IPS DF 6.9 (cell line): ENCODE data around the gene LRCOL1.

ENCODE experiments used
- DNase-seq: peaks from one replicate; pipeline ENCODE4 v3.0.0-alpha.2; 2013; ENCODE audit warnings: low read depth, low spot score
- H3K27ac ChIP-seq: one replicate; pipeline ENCODE4 v1.5.1; 2013; ENCODE audit warnings: low read length, control low read depth
- H3K27me3 ChIP-seq: 2 replicates; pipeline ENCODE4 v1.6.1; 2013; ENCODE audit warnings: mild to moderate bottlenecking, low read length; ENCODE audit not compliant: control insufficient read depth, insufficient read depth
- H3K36me3 ChIP-seq: 2 replicates; pipeline ENCODE4 v1.6.1; 2013; ENCODE audit warnings: low read length; ENCODE audit not compliant: control insufficient read depth, insufficient read depth
- H3K4me1 ChIP-seq: 2 replicates; pipeline ENCODE4 v1.6.1; 2013; ENCODE audit warnings: low read length; ENCODE audit not compliant: control insufficient read depth, insufficient read depth
- H3K4me3 ChIP-seq: 2 replicates; pipeline ENCODE4 v1.5.1; 2013; ENCODE audit warnings: mild to moderate bottlenecking, low read length
- H3K9me3 ChIP-seq: 2 replicates; pipeline ENCODE4 v1.6.1; 2013; ENCODE audit warnings: low read length, inconsistent platforms; ENCODE audit not compliant: control insufficient read depth, insufficient read depth
- WGBS: extraction: QIAGEN DNeasy Blood & Tissue Kit; methylation state at CpG from one replicate; pipeline ENCODE4 v1.1.7; 2013; ENCODE audit warnings: mixed read lengths, missing lambda C conversion rate; ENCODE audit not compliant: insufficient read length, insufficient coverage; 5-methylcytosine and 5-hydroxymethylcytosine counted together

LRCOL1 gene

GRCh38 chr12:132555686-132556085, 54.7 kb downstream of the LRCOL1 start:
- H3K27ac ChIP-seq = no peak overlapping the region
- no peaks in the 10 kb centered on the region for H3K4me1 ChIP-seq
- H3K27me3 ChIP-seq = peaks cover 5% of the 10 kb centered on the region
- no CpG with 5 or more reads among the region's 13 CpGs for WGBS
- no peak overlapping the region for H3K4me3 ChIP-seq
- H3K36me3 ChIP-seq = no peaks in the 10 kb centered on the region
- no peak for DNase-seq
- H3K9me3 ChIP-seq = no peaks in the 10 kb centered on the region

DNA sequence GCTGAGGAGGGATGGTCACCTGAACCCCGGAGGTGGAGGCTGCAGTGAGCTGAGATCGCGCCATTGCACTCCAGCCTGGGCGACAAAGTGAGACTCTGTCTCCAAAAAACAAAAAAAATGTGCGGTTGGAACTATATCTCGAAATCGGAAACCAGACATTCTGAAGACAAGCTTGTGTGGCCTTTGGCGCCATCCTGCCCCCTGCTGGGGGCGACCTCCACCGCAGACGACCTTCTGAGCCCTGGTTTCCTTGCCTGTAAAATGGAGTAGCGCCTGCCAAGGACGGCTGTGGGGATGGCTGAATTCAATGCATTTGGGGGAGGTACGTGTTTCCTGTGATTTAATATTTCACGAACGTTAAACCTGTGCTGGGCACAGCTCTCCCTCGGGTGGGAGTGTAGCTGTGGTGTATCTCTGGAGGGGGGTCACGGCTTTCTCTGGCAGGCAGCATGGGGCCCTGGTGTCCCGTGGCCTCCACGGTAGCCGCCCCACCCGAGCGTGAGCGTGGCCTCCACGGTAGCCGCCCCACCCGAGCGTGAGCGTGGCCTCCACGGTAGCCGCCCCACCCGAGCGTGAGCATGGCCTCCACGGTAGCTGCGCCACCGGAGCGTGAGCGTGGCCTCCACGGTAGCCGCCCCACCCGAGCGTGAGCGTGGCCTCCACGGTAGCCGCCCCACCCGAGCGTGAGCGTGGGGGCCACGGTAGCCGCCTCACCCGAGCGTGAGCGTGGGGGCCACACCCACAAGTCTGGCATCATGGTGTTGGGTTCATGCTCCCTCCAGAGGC, 55.3 kb downstream of the LRCOL1 start:
- WGBS = no CpG with 5 or more reads among the region's 53 CpGs
- H3K27me3 ChIP-seq = peaks cover 5% of the 10 kb centered on the region
- no peaks in the 10 kb centered on the region for H3K36me3 ChIP-seq
- DNase-seq = no peak
- H3K27ac ChIP-seq = no peak overlapping the region
- no peaks in the 10 kb centered on the region for H3K9me3 ChIP-seq
- H3K4me3 ChIP-seq = no peak overlapping the region
- H3K4me1 ChIP-seq = no peaks in the 10 kb centered on the region
